ENCODE data around the gene SERPINA1. TPM values are rescaled to one million over a fixed set of nuclear protein-coding genes. Genes with fewer than 3 reads are reported as not detected.

SERPINA1 gene
- total RNA-seq, 2 experiments from 2014 or later = 22.1 to 24.5 TPM

GRCh38 chr14:94331462-94331861, 56.9 kb downstream of the SERPINA1 start:
- intact Hi-C loops (cut with micrococcal nuclease) = no loop called here
- H3K27ac Mint-ChIP-seq = no peak overlapping the region
- no peaks in the 10 kb centered on the region for H3K36me3 Mint-ChIP-seq
- POLR2A ChIA-PET = no interaction called here
- H3K4me3 Mint-ChIP-seq = no peak overlapping the region
- H3K9me3 Mint-ChIP-seq = peaks cover 2% of the 10 kb centered on the region
- peaks cover 5% of the 10 kb centered on the region for H3K27me3 Mint-ChIP-seq
- H3K4me1 Mint-ChIP-seq (ENCODE audit: low read depth) = no peaks in the 10 kb centered on the region
- DNase-seq = no peak
- CTCF ChIA-PET = interaction anchor here (2.1 kb wide), 1 partner anchor 11 kb away, joined by 6 read pairs; no protein-coding TSS in a partner anchor

- Mint-ChIP-seq H3K27ac (no peak overlapping the region), H3K4me1 (ENCODE audit: low read depth) (no peaks in the 10 kb centered on the region), H3K9me3 (peaks cover 2% of the 10 kb centered on the region), H3K27me3 (peaks cover 5% of the 10 kb centered on the region), H3K4me3 (no peak overlapping the region), H3K36me3 (no peaks in the 10 kb centered on the region)
- no peak for DNase-seq
- ChIA-PET POLR2A (no interaction called here), CTCF (interaction anchor here (2.1 kb wide), 1 partner anchor 12 kb away, joined by 6 read pairs; no protein-coding TSS in a partner anchor)
- intact Hi-C loops (cut with micrococcal nuclease) = no loop called here
These were observed 57.5 kb downstream of the SERPINA1 start for GRCh38 chr14:94330857-94331256.

GRCh38 chr14:94330432-94330831, 58.0 kb downstream of the SERPINA1 start:
- H3K4me1 Mint-ChIP-seq (ENCODE audit: low read depth) = no peaks in the 10 kb centered on the region
- no peaks in the 10 kb centered on the region for H3K36me3 Mint-ChIP-seq
- peaks cover 5% of the 10 kb centered on the region for H3K27me3 Mint-ChIP-seq
- CTCF ChIA-PET = interaction anchor here (2.1 kb wide), 1 partner anchor 12 kb away, joined by 6 read pairs; no protein-coding TSS in a partner anchor
- DNase-seq = no peak
- POLR2A ChIA-PET = no interaction called here
- intact Hi-C loops (cut with micrococcal nuclease) = no loop called here
- no peak overlapping the region for H3K4me3 Mint-ChIP-seq
- H3K9me3 Mint-ChIP-seq = peaks cover 2% of the 10 kb centered on the region
- no peak overlapping the region for H3K27ac Mint-ChIP-seq

GRCh38 chr14:94329857-94330256, 58.5 kb downstream of the SERPINA1 start:
- DNase-seq = no peak
- ChIA-PET POLR2A (no interaction called here), CTCF (interaction anchor here (0.7 to 2.1 kb wide), 2 partner anchors 13 to 273 kb away, joined by 3 to 6 read pairs; no protein-coding TSS in a partner anchor)

GRCh38 chr14:94328196-94328595, 60.2 kb downstream of the SERPINA1 start:
- Mint-ChIP-seq H3K27me3 (peaks cover 1% of the 10 kb centered on the region), H3K4me1 (ENCODE audit: low read depth) (no peaks in the 10 kb centered on the region), H3K27ac (no peak overlapping the region), H3K9me3 (peaks cover 2% of the 10 kb centered on the region), H3K36me3 (no peaks in the 10 kb centered on the region), H3K4me3 (no peak overlapping the region)
- CTCF ChIA-PET = no interaction called here
- POLR2A ChIA-PET = no interaction called here
- DNase-seq = no peak
- intact Hi-C loops (cut with micrococcal nuclease) = no loop called here

More at GRCh38 chr14:94329857-94330256, 58.5 kb downstream of the SERPINA1 start:
- H3K27ac Mint-ChIP-seq = no peak overlapping the region
- H3K4me3 Mint-ChIP-seq = no peak overlapping the region
- peaks cover 4% of the 10 kb centered on the region for H3K27me3 Mint-ChIP-seq
- no peaks in the 10 kb centered on the region for H3K36me3 Mint-ChIP-seq
- H3K4me1 Mint-ChIP-seq (ENCODE audit: low read depth) = no peaks in the 10 kb centered on the region
- intact Hi-C loops (cut with micrococcal nuclease) = no loop called here
- H3K9me3 Mint-ChIP-seq = peaks cover 2% of the 10 kb centered on the region

Other genes with a start within 250 kb of the SERPINA1 start
- gene PPP4R4, start 214.3 kb downstream of the SERPINA1 start, total RNA-seq = 10 to 100 TPM; 17.0 to 19.2 TPM
- gene SERPINA10, start 95.3 kb downstream of the SERPINA1 start, total RNA-seq = not detected
- gene SERPINA6, start 65.3 kb downstream of the SERPINA1 start, total RNA-seq = not detected
- not detected for gene SERPINA2, start 21.9 kb downstream of the SERPINA1 start, total RNA-seq
- gene SERPINA11, start 64.2 kb upstream of the SERPINA1 start, total RNA-seq = not detected
- not detected for gene SERPINA9, start 87.6 kb upstream of the SERPINA1 start, total RNA-seq
- not detected for gene SERPINA12, start 120.9 kb upstream of the SERPINA1 start, total RNA-seq
- gene SERPINA4, start 172.8 kb upstream of the SERPINA1 start, total RNA-seq = not detected
- gene SERPINA5, start 192.8 kb upstream of the SERPINA1 start, total RNA-seq = not detected
- gene SERPINA3, start 223.8 kb upstream of the SERPINA1 start, total RNA-seq = not detected

Data from activated CD4-positive, alpha-beta memory T cell treated with anti-CD3 and anti-CD28 coated beads for 36 hours (primary cell).